ENCODE data around the gene RPS15. TPM values are rescaled to one million over a fixed set of nuclear protein-coding genes. Genes with fewer than 3 reads are reported as not detected.

RPS15 gene
- total RNA-seq, 1 donor from 2014 or later: 854 TPM

DNA sequence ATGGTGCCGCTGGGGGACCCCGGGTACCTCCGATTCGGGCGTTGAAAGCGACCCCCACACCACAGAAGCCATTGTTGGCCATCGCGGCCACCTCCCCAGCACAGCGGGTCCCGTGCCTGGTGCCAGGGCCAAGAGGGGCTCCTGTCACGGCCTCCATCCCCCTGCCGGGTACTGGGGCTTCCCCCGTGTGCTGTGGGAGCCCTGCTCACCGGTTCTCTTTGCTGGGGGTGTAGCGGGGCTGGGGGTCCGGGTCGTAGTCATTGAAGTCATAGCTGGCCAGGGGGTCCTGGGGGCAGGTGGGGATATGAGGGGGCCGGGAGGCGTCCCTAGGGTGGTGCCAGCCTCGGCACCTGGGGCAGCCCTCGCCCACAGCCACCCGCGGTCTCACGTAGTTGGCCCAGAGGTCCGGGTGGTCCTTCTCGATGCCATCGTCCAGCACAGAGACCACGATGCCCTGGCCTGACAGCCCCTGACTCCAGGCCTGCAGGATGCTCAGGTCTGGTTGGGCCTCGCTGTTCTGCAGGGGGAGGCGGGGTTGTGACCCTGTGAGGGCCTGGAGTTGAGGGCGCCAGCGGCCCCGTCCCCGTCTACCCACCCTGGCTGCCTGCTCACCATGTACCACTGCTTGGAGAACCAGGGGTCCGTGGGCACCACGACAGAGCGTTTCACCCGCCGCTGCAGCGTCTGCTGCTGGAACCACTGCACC, 49.5 kb downstream of the RPS15 start:
- Histone ChIP-seq H3K27ac (no peak overlapping the region), H3K27me3 (ENCODE audit: low read depth) (peaks cover 8% of the 10 kb centered on the region), H3K9me3 (no peaks in the 10 kb centered on the region), H3K4me3 (no peak overlapping the region), H3K4me1 (peaks cover 16% of the 10 kb centered on the region), H3K36me3 (no peaks in the 10 kb centered on the region)
- TF ChIP-seq, protein P1, sequence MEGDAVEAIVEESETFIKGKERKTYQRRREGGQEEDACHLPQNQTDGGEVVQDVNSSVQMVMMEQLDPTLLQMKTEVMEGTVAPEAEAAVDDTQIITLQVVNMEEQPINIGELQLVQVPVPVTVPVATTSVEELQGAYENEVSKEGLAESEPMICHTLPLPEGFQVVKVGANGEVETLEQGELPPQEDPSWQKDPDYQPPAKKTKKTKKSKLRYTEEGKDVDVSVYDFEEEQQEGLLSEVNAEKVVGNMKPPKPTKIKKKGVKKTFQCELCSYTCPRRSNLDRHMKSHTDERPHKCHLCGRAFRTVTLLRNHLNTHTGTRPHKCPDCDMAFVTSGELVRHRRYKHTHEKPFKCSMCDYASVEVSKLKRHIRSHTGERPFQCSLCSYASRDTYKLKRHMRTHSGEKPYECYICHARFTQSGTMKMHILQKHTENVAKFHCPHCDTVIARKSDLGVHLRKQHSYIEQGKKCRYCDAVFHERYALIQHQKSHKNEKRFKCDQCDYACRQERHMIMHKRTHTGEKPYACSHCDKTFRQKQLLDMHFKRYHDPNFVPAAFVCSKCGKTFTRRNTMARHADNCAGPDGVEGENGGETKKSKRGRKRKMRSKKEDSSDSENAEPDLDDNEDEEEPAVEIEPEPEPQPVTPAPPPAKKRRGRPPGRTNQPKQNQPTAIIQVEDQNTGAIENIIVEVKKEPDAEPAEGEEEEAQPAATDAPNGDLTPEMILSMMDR (IDR thresholded peaks at IDR 0.05): no peak
- DNase-seq (peak; percentile 43), ATAC-seq (no peak)
- intact Hi-C loops (cut with DNase I): no loop called here

GRCh38 chr19:1488282-1488601, 50.0 kb downstream of the RPS15 start:
- no peak for ATAC-seq
- intact Hi-C loops (cut with DNase I): no loop called here
- Histone ChIP-seq H3K4me1 (peaks cover 16% of the 10 kb centered on the region), H3K9me3 (no peaks in the 10 kb centered on the region), H3K36me3 (no peaks in the 10 kb centered on the region), H3K27ac (no peak overlapping the region), H3K27me3 (ENCODE audit: low read depth) (peaks cover 8% of the 10 kb centered on the region), H3K4me3 (no peak overlapping the region)
- TF ChIP-seq, protein P1 (IDR thresholded peaks at IDR 0.05): no peak
- DNase-seq: no peak

GRCh38 chr19:1489463-1490310, 51.5 kb downstream of the RPS15 start:
- intact Hi-C loops (cut with DNase I): no loop called here
- peak overlapping the region; percentile 71 for H3K27ac ChIP-seq
- DNase-seq (peak; percentile 57), ATAC-seq (no peak)
- peak overlapping the region; percentile 69 for H3K4me3 ChIP-seq
- no peaks in the 10 kb centered on the region for H3K36me3 ChIP-seq
- no peaks in the 10 kb centered on the region for H3K9me3 ChIP-seq
- peaks cover 12% of the 10 kb centered on the region for H3K27me3 ChIP-seq (ENCODE audit: low read depth)
- peaks cover 16% of the 10 kb centered on the region for H3K4me1 ChIP-seq
- TF ChIP-seq, protein P1 (IDR thresholded peaks at IDR 0.05): no peak

Other genes with a start within 250 kb of the RPS15 start
- 50.5 TPM for gene STK11, start 232.6 kb upstream of the RPS15 start, total RNA-seq
- gene CBARP, start 200.4 kb upstream of the RPS15 start, total RNA-seq: 0.41 TPM
- gene ATP5F1D, start 196.6 kb upstream of the RPS15 start, total RNA-seq: 116 TPM
- 76.3 TPM for gene MIDN, start 189.8 kb upstream of the RPS15 start, total RNA-seq
- gene CIRBP, start 169.1 kb upstream of the RPS15 start, total RNA-seq: 352 TPM
- gene FAM174C, start 162.9 kb upstream of the RPS15 start, total RNA-seq: 43.5 TPM
- gene EFNA2, start 152.5 kb upstream of the RPS15 start, total RNA-seq: not detected
- gene NDUFS7, start 54.5 kb upstream of the RPS15 start, total RNA-seq: 76.7 TPM
- gene GAMT, start 36.9 kb upstream of the RPS15 start, total RNA-seq: 7.8 TPM
- 89.4 TPM for gene DAZAP1, start 30.8 kb upstream of the RPS15 start, total RNA-seq
- gene APC2, start 11.7 kb downstream of the RPS15 start, total RNA-seq: 0.12 TPM
- gene C19orf25, start 40.8 kb downstream of the RPS15 start, total RNA-seq: 28.5 TPM
- 7.4 TPM for gene PCSK4, start 52.0 kb downstream of the RPS15 start, total RNA-seq
- gene REEP6, start 52.8 kb downstream of the RPS15 start, total RNA-seq: 2.5 TPM
- gene ADAMTSL5, start 74.6 kb downstream of the RPS15 start, total RNA-seq: 3.3 TPM
- gene PLK5, start 85.7 kb downstream of the RPS15 start, total RNA-seq: not detected
- 18.5 TPM for gene MEX3D, start 129.9 kb downstream of the RPS15 start, total RNA-seq
- 68.1 TPM for gene MBD3, start 154.5 kb downstream of the RPS15 start, total RNA-seq
- gene UQCR11, start 167.1 kb downstream of the RPS15 start, total RNA-seq: 164 TPM
- gene TCF3, start 214.2 kb downstream of the RPS15 start, total RNA-seq: 44.5 TPM

All from lower lobe of right lung (tissue), 2 donors.